DOHH2 (cell line): Measurements from ENCODE around the gene LATS2.

Source experiments
- H3F3A ChIP-seq: fragments of 200-600 bp; sonication (generic), shearing (Covaris generic); 2 replicates; pipeline ENCODE4 v1.6.0; 2016; ENCODE audit warnings: antibody characterized with exemption, mild to moderate bottlenecking; ENCODE audit not compliant: control insufficient read depth, insufficient read depth
- H3K27ac ChIP-seq: fragments of 200-600 bp; sonication (generic); 2 replicates; pipeline ENCODE4 v1.5.1; 2014; ENCODE audit warnings: low read depth, mild to moderate bottlenecking, low read length, moderate library complexity
- H3K27me3 ChIP-seq: fragments of 200-600 bp; sonication (generic); 2 replicates; pipeline ENCODE4 v1.6.1; 2014; ENCODE audit warnings: mild to moderate bottlenecking, low read length, mixed read lengths; ENCODE audit not compliant: control insufficient read depth
- H3K36me3 ChIP-seq: fragments of 200-600 bp; sonication (generic); 2 replicates; pipeline ENCODE4 v1.6.1; 2014; ENCODE audit warnings: mild to moderate bottlenecking, low read length, moderate library complexity, mixed read lengths; ENCODE audit not compliant: control insufficient read depth
- H3K4me1 ChIP-seq: fragments of 200-600 bp; sonication (generic); 2 replicates; pipeline ENCODE4 v1.6.1; 2014; ENCODE audit warnings: mild to moderate bottlenecking, low read length, mixed read lengths; ENCODE audit not compliant: control insufficient read depth
- H3K4me2 ChIP-seq: fragments of 200-600 bp; sonication (generic); 2 replicates; pipeline ENCODE4 v1.6.0; 2014; ENCODE audit warnings: mild to moderate bottlenecking, low read length, moderate library complexity
- H3K4me3 ChIP-seq: fragments of 200-600 bp; sonication (generic); 2 replicates; pipeline ENCODE4 v1.5.1; 2014; ENCODE audit warnings: mild to moderate bottlenecking, low read length, mixed read lengths
- H3K79me2 ChIP-seq: fragments of 200-600 bp; sonication (generic); 2 replicates; pipeline ENCODE4 v1.6.1; 2014; ENCODE audit warnings: mild to moderate bottlenecking, low read length, mixed read lengths; ENCODE audit not compliant: control insufficient read depth
- H3K9me2 ChIP-seq: fragments of 200-600 bp; sonication (generic); replicated peaks from 2 replicates; pipeline ENCODE4 v1.6.1; 2014; ENCODE audit warnings: mild to moderate bottlenecking, low read length, mixed read lengths; ENCODE audit not compliant: control insufficient read depth
- H3K9me3 ChIP-seq: fragments of 200-600 bp; sonication (generic); 2 replicates; pipeline ENCODE4 v1.6.1; 2014; ENCODE audit warnings: antibody characterized with exemption, low read length, mixed read lengths; ENCODE audit not compliant: control insufficient read depth, insufficient read depth
- H4K20me1 ChIP-seq: fragments of 200-600 bp; sonication (generic); 2 replicates; pipeline ENCODE4 v1.6.0; 2014; ENCODE audit warnings: low read depth, mild to moderate bottlenecking, antibody characterized with exemption, low read length, moderate library complexity; ENCODE audit not compliant: control insufficient read depth, insufficient read depth
- EZH2phosphoT487 ChIP-seq: fragments of 200-600 bp; sonication (generic); IDR thresholded peaks from 2 replicates; pipeline ENCODE4 v1.6.1; 2017; ENCODE audit warnings: borderline replicate concordance, mild to moderate bottlenecking, antibody characterized with exemption, low read length, moderate library complexity, mixed read lengths
- TF ChIP-seq, protein P1 (sequence below): fragments of 200-600 bp; sonication (generic); IDR thresholded peaks from one replicate; pipeline ENCODE4 v1.5.1; 2014; ENCODE audit warnings: antibody characterized with exemption, mild to moderate bottlenecking, low read depth, low read length; ENCODE audit not compliant: poor library complexity, severe bottlenecking

Gene LATS2

DNA sequence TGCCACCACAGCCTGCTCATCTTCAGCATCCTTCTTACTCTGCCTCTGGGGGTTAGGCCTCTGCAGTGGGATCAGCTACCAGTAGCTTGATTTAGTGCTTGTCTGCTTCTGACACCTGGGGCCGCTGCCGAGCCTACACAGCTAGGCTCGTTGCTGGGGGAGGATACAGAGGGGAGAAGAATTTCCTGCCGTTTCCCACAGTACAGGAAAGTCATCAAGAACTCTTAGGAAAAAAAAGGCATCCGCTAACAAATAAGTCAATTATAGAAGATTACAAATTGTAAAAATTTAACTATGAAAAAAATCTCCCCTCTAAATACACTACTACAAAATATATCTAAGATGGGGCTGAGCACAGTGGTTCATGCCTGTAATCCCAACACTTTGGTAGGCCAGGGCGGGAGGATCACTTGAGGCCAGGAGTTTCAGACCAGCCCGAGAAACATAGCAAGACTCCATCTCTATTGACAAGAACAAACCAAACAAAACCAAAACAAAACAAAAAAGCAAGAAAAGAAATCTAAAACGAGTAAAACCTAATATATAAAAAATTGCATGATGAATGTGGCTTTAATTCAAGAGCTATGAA, 26.7 kb downstream of the LATS2 start:
- no peaks in the 10 kb centered on the region for H3K36me3 ChIP-seq
- no peaks in the 10 kb centered on the region for H3K27me3 ChIP-seq
- TF ChIP-seq, protein P1, sequence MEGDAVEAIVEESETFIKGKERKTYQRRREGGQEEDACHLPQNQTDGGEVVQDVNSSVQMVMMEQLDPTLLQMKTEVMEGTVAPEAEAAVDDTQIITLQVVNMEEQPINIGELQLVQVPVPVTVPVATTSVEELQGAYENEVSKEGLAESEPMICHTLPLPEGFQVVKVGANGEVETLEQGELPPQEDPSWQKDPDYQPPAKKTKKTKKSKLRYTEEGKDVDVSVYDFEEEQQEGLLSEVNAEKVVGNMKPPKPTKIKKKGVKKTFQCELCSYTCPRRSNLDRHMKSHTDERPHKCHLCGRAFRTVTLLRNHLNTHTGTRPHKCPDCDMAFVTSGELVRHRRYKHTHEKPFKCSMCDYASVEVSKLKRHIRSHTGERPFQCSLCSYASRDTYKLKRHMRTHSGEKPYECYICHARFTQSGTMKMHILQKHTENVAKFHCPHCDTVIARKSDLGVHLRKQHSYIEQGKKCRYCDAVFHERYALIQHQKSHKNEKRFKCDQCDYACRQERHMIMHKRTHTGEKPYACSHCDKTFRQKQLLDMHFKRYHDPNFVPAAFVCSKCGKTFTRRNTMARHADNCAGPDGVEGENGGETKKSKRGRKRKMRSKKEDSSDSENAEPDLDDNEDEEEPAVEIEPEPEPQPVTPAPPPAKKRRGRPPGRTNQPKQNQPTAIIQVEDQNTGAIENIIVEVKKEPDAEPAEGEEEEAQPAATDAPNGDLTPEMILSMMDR = no peak
- TF ChIP-seq EZH2phosphoT487 = no peak
- H3K9me3 ChIP-seq = no peaks in the 10 kb centered on the region
- no peaks in the 10 kb centered on the region for H3F3A ChIP-seq
- no peak overlapping the region for H3K4me2 ChIP-seq
- no peak overlapping the region for H3K4me3 ChIP-seq
- no peaks in the 10 kb centered on the region for H3K79me2 ChIP-seq
- H4K20me1 ChIP-seq = no peaks in the 10 kb centered on the region
- H3K27ac ChIP-seq = no peak overlapping the region
- no peaks in the 10 kb centered on the region for H3K9me2 ChIP-seq
- H3K4me1 ChIP-seq = peaks cover 9% of the 10 kb centered on the region

DNA sequence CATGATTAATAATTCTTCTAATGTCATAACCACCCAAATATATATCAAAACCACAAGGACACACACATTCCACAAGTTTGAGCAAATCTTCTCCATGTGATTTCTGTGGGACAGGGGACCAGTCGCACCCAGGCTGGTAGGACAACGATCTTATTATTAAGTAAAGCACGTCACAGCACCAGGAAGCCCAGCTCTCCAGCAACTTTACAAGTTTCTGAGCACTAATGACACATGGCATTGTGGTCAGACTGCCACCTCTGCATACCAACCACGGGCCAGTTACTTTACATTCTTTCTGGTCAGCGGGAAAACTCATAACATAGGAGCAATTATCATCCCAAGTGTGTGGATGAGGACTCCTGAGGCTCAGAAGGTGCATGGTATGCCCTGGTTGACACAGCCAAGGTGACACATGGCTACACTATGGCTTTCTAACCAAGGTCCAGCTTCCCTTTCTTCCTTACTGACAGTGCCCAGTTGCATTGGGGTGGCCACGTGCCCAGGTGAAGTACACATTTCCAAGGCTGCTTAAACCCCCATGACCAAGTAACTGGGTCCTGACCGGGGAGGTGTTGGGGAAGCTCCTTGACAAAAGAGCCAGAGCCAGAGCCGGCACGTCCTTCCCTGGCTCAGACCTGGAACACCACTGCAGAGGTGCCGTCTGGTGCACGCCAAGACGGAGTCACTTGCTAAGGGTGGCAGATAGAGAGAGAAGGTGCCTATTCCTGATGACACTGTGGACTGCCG, 27.4 kb downstream of the LATS2 start:
- Histone ChIP-seq H3K9me2 (no peaks in the 10 kb centered on the region), H3K4me2 (no peak overlapping the region), H3K4me1 (peaks cover 4% of the 10 kb centered on the region), H3K9me3 (no peaks in the 10 kb centered on the region), H3F3A (no peaks in the 10 kb centered on the region), H3K4me3 (no peak overlapping the region), H3K36me3 (no peaks in the 10 kb centered on the region), H4K20me1 (no peaks in the 10 kb centered on the region), H3K27ac (no peak overlapping the region), H3K27me3 (no peaks in the 10 kb centered on the region), H3K79me2 (no peaks in the 10 kb centered on the region)
- TF ChIP-seq, protein P1 = no peak
- TF ChIP-seq EZH2phosphoT487 = no peak

DNA sequence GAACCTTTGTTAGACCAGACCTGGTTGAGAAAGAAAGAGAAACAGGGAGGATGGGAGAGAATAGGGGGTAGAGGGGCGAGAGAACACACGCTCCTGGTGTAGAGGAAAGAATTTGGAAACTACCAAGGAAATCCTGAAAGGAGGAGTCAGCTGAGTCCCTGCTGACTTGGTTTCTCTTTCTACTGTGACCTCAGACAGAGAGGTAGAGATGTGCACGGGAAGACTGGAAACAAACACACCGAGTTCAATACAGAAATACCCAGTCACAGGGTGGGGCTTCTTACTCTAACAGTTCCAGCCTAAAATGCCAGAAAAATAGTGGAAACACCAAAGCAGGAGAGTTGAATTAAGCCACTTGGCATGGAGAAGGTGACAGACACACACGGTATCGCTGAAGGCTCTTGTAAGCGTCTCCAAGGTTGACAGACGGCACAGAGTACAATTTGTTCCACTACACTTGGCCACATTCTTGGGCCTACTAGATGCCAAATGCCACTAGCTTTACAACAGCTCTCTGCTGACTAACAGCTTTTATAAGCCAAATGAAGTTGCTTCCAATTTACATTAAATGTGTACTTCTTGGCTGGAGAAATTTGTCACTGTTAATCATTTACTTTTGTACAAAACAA, 28.1 kb downstream of the LATS2 start:
- Histone ChIP-seq H3K9me3 (no peaks in the 10 kb centered on the region), H3K27me3 (no peaks in the 10 kb centered on the region), H3K4me1 (no peaks in the 10 kb centered on the region), H3K36me3 (no peaks in the 10 kb centered on the region), H3K27ac (no peak overlapping the region), H4K20me1 (no peaks in the 10 kb centered on the region), H3K9me2 (no peaks in the 10 kb centered on the region), H3K4me3 (no peak overlapping the region), H3F3A (no peaks in the 10 kb centered on the region), H3K4me2 (no peak overlapping the region), H3K79me2 (no peaks in the 10 kb centered on the region)
- no peak for TF ChIP-seq EZH2phosphoT487
- TF ChIP-seq, protein P1 = no peak
